Measurements from ENCODE around the gene PPP2CA. TPM values are rescaled to one million over a fixed set of nuclear protein-coding genes. Genes with fewer than 3 reads are reported as not detected.

Gene PPP2CA
- total and polyA plus RNA-seq, 9 of the 15 experiments (the other 6 are each of a cell fraction or from before 2014, with no cell fraction given) = 23.0 to 257 (median 109) TPM

GRCh38 chr5:134225780-134226440, at the start of gene PPP2CA (continued):
- peak; percentile 72 for TF ChIP-seq PCBP1 (IDR thresholded peaks at IDR 0.05; ENCODE audit: low read depth, low read length, poor library complexity, severe bottlenecking)
- peak in 1 of 3 experiments; percentile 76; a peak in 1 of 6 replicates for TF ChIP-seq ZBTB11 (CRISPR knock-in tag; IDR thresholded peaks at IDR 0.05)
- peak; percentile 88 for TF ChIP-seq POLR2G (IDR thresholded peaks at IDR 0.05; ENCODE audit: low read depth, low read length)
- TF ChIP-seq ZBTB5 (IDR thresholded peaks at IDR 0.05) = no peak
- peak; percentile 91; the same call in 1 of the 2 replicates for TF ChIP-seq SRSF3 (IDR thresholded peaks at IDR 0.05; ENCODE audit: insufficient read depth, low read length)
- no peak for TF ChIP-seq RBM25 (IDR thresholded peaks at IDR 0.05; ENCODE audit: low read depth, low read length, severe bottlenecking)
- no peak for TF ChIP-seq ID3 (CRISPR knock-in tag; IDR thresholded peaks at IDR 0.05)
- peak; percentile 13; the same call in 1 of the 2 replicates for TF ChIP-seq ID3 (tag; IDR thresholded peaks at IDR 0.05)
- no peak for TF ChIP-seq PHF20 (IDR thresholded peaks at IDR 0.05; ENCODE audit: partially characterized antibody)
- TF ChIP-seq CTCF (IDR thresholded peaks at IDR 0.05 in 2 of 3, conservative IDR thresholded peaks at IDR 0.05 in 1 of 3; ENCODE audit: insufficient read depth in 2 of 3, low read depth in 1 of 3, low read length in 3 of 3) = no peak
- TF ChIP-seq ZNF707 (CRISPR knock-in tag; conservative IDR thresholded peaks at IDR 0.05) = no peak
- TF ChIP-seq ZNF507 (tag; conservative IDR thresholded peaks at IDR 0.05) = no peak
- TF ChIP-seq EP300 (IDR thresholded peaks at IDR 0.05; ENCODE audit: low read length) = peak; percentile 40
- no peak for TF ChIP-seq ZNF644 (tag; IDR thresholded peaks at IDR 0.05; ENCODE audit: low read depth)
- TF ChIP-seq MEF2A (IDR thresholded peaks at IDR 0.05; ENCODE audit: control insufficient read depth, low read depth, low read length) = no peak
- TF ChIP-seq E4F1 (CRISPR knock-in tag; IDR thresholded peaks at IDR 0.05; ENCODE audit: borderline replicate concordance) = no peak

Measured in K562 (cell line).